Stimulated activated naive B cell treated with anti-CD40 and anti-IgM and Interleukin-4, amounts not matched to agents 10 μg/mL and 1 μg/mL and 100 μg/mL, for 72 hours (primary cell): ENCODE data around the gene TECR.
"Not testable (repeated sequence)": the region's sequence is repeated elsewhere in the genome, so short reads cannot be mapped to it uniquely, and the experiment has no call there.

Experiments used
- ATAC-seq, 2 donors: fragments of 150-1000 bp; cut with Tn5 transposase; replicated peaks; 2 replicates each; pipeline ENCODE4 v1.10.0; 2021; ENCODE audit warnings: moderate library complexity in 1 of 2
- DNase-seq: peaks from one replicate; pipeline ENCODE4 v3.0.0; 2021
- H3K27ac Mint-ChIP-seq: one replicate; pipeline ENCODE4 v1.8.0; 2022; ENCODE audit warnings: mild to moderate bottlenecking, mixed read lengths
- H3K27me3 Mint-ChIP-seq, 2 donors: one replicate each; pipeline ENCODE4 v1.8.0; 2022; ENCODE audit warnings: mixed read lengths in 2 of 2
- H3K36me3 Mint-ChIP-seq, 2 donors: one replicate each; pipeline ENCODE4 v1.8.0; 2022; ENCODE audit warnings: mixed read lengths in 2 of 2, mild to moderate bottlenecking in 1 of 2
- H3K4me1 Mint-ChIP-seq, 2 donors: one replicate each; pipeline ENCODE4 v1.8.0; 2022; ENCODE audit warnings: mixed read lengths in 2 of 2, mild to moderate bottlenecking in 1 of 2
- H3K4me3 Mint-ChIP-seq, 2 donors: one replicate each; pipeline ENCODE4 v1.8.0; 2022; ENCODE audit warnings: mild to moderate bottlenecking in 2 of 2, mixed read lengths in 2 of 2, moderate library complexity in 1 of 2
- H3K9me3 Mint-ChIP-seq, 2 donors: one replicate each; pipeline ENCODE4 v1.8.0; 2022; ENCODE audit warnings: mixed read lengths in 2 of 2, mild to moderate bottlenecking in 1 of 2

TECR gene

GRCh38 chr19:14555918-14556661, 26.7 kb downstream of the TECR start:
- Mint-ChIP-seq H3K27ac (no peak overlapping the region), H3K36me3 (peaks cover 5 to 16% of the 10 kb centered on the region in 2 donors), H3K9me3 (no peaks in the 10 kb centered on the region), H3K4me3 (peak overlapping the region in 1 of 2 donors; percentile 61), H3K27me3 (no peaks in the 10 kb centered on the region), H3K4me1 (peaks cover 30 to 62% of the 10 kb centered on the region in 2 donors)
- no peak for DNase-seq
- ATAC-seq, result peak; percentile 8 to 17

- Mint-ChIP-seq H3K4me3 (peak overlapping the region; percentile 61 to 67), H3K27ac (peak overlapping the region; percentile 14), H3K4me1 (peaks cover 32 to 60% of the 10 kb centered on the region in 2 donors), H3K9me3 (no peaks in the 10 kb centered on the region), H3K27me3 (no peaks in the 10 kb centered on the region), H3K36me3 (peaks cover 5 to 16% of the 10 kb centered on the region in 2 donors)
- ATAC-seq, result peak; percentile 94 to 96
- DNase-seq, result peak; percentile 65
These were observed 27.3 kb downstream of the TECR start for GRCh38 chr19:14556662-14557188.

- H3K27me3 Mint-ChIP-seq, result no peaks in the 10 kb centered on the region
- H3K4me1 Mint-ChIP-seq, result peaks cover 31 to 57% of the 10 kb centered on the region in 2 donors
- ATAC-seq (no peak), DNase-seq (no peak)
- no peak overlapping the region for H3K4me3 Mint-ChIP-seq
- H3K36me3 Mint-ChIP-seq, result peaks cover 2 to 20% of the 10 kb centered on the region in 2 donors
- no peaks in the 10 kb centered on the region for H3K9me3 Mint-ChIP-seq
- peak overlapping the region; percentile 59 for H3K27ac Mint-ChIP-seq
These were observed 29.1 kb downstream of the TECR start for GRCh38 chr19:14558370-14559066.

DNA sequence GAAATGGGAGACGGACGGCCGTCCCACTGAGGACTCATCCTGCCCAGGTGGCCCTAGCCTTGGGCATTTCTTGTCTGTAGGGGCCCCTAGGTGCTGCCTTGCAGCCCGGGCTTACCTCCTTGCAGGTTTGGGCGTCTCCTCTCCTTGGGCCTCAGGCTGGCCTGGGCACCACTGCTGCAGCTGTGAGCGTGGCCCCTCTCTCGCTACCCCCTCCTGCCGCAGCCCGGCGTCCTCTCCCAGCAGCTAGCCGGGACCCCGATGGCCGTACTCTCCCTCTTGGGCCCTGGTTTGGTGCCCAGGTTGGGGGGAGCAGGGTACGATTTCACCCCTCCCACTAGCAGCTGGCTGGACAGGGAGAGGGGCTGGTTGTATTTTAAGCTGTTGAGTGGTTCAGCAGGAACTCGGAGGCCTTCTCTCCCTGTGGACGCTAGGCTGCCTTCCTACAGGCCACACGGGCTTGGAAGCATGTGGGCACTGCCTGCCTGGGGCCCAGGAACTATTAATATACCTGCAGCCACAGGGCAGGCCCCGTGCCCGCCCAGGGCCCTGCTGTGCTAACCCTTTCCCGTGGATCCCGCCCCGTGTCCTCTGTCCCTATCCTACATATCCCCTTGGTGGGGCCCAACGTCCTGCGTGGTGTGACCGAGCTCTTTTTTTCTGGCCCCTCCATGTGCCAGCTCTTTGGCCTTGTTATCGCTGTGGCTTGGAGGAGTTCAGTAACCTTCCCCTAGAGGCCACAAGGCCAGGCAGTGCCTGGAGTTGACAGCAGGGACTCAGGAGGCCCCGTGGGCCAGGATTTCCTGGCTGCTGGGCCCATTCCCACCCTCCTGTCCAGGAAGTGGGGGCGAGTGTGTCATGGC, 30.8 kb downstream of the TECR start:
- DNase-seq (no peak), ATAC-seq (no peak)
- Mint-ChIP-seq H3K27ac (peak overlapping the region; percentile 74), H3K36me3 (peaks cover 12 to 27% of the 10 kb centered on the region in 2 donors), H3K4me3 (no peak overlapping the region), H3K9me3 (no peaks in the 10 kb centered on the region), H3K4me1 (peaks cover 30 to 52% of the 10 kb centered on the region in 2 donors), H3K27me3 (no peaks in the 10 kb centered on the region)

GRCh38 chr19:14560776-14561108, 31.3 kb downstream of the TECR start:
- ATAC-seq (no peak), DNase-seq (no peak)
- H3K27me3 Mint-ChIP-seq, result no peaks in the 10 kb centered on the region
- H3K4me1 Mint-ChIP-seq, result peaks cover 30 to 52% of the 10 kb centered on the region in 2 donors
- H3K4me3 Mint-ChIP-seq, result no peak overlapping the region
- H3K27ac Mint-ChIP-seq, result peak overlapping the region; percentile 74
- H3K9me3 Mint-ChIP-seq, result no peaks in the 10 kb centered on the region
- H3K36me3 Mint-ChIP-seq, result peaks cover 16 to 30% of the 10 kb centered on the region in 2 donors

DNA sequence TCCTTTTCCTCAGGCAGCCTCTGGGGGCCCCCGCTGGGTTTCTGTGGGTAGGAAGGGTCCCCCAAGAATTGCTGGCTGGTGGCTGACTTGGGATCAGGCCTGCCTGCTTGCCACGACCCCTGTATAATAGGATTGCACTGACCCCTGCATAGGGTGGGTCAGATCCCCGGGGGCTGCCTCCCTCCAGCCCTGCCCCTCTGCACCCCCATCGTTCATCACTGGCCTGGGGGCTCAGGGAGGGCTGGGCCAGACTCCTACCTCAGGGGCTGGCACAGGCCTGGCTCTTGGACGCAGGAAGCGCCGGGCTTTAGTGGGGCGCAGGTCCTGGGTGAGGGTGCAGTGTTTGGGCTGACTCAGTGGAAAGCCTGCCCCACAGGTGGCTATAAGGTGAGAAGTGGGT, 31.9 kb downstream of the TECR start:
- peaks cover 17 to 30% of the 10 kb centered on the region in 2 donors for H3K36me3 Mint-ChIP-seq
- H3K9me3 Mint-ChIP-seq, result no peaks in the 10 kb centered on the region
- ATAC-seq (no peak), DNase-seq (no peak)
- H3K27ac Mint-ChIP-seq, result no peak overlapping the region
- peaks cover 26 to 47% of the 10 kb centered on the region in 2 donors for H3K4me1 Mint-ChIP-seq
- no peak overlapping the region for H3K4me3 Mint-ChIP-seq
- no peaks in the 10 kb centered on the region for H3K27me3 Mint-ChIP-seq

DNA sequence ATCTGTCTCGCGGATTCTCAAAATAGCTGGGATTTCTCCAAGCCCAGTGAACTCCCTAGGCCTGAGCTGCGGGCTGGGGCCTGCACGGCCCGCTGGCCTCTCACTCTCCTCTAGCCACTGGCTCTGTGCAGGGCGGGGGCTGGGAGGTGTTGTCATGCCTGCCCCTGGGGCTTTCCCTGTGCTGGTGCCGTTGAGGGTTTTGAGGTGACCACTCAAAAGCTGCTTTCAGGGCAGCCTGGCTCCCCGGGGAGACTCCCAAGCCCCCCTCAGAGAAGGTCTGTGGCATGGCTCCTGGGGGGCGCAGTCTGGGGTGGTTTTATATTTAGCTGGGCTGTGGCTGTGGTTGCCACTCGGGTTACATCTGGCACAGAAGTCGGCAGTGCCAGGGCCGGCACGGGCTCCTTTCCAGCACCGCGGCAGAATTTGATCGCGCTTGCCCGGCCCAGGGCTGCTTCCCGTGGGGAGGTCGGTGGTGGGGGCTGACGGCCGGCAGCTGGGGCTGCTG, 32.5 kb downstream of the TECR start:
- peak overlapping the region; percentile 16 to 29 for H3K4me3 Mint-ChIP-seq
- peak; percentile 55 to 76 for ATAC-seq
- peaks cover 20 to 40% of the 10 kb centered on the region in 2 donors for H3K4me1 Mint-ChIP-seq
- H3K27ac Mint-ChIP-seq, result peak overlapping the region; percentile 83
- DNase-seq, result no peak
- no peaks in the 10 kb centered on the region for H3K9me3 Mint-ChIP-seq
- no peaks in the 10 kb centered on the region for H3K27me3 Mint-ChIP-seq
- H3K36me3 Mint-ChIP-seq, result peaks cover 17 to 26% of the 10 kb centered on the region in 2 donors

- Mint-ChIP-seq H3K4me3 (no peak overlapping the region), H3K36me3 (peaks cover 26 to 36% of the 10 kb centered on the region in 2 donors), H3K9me3 (no peaks in the 10 kb centered on the region), H3K27me3 (no peaks in the 10 kb centered on the region), H3K4me1 (peaks cover 27 to 50% of the 10 kb centered on the region in 2 donors), H3K27ac (peak overlapping the region; percentile 20)
- ATAC-seq (no peak), DNase-seq (no peak)
These were observed 33.5 kb downstream of the TECR start for GRCh38 chr19:14562660-14563589.

GRCh38 chr19:14563590-14563926, 34.2 kb downstream of the TECR start:
- ATAC-seq (no peak), DNase-seq (no peak)
- no peaks in the 10 kb centered on the region for H3K9me3 Mint-ChIP-seq
- no peaks in the 10 kb centered on the region for H3K27me3 Mint-ChIP-seq
- peaks cover 30 to 39% of the 10 kb centered on the region in 2 donors for H3K36me3 Mint-ChIP-seq
- no peak overlapping the region for H3K27ac Mint-ChIP-seq
- no peak overlapping the region for H3K4me3 Mint-ChIP-seq
- peaks cover 31 to 52% of the 10 kb centered on the region in 2 donors for H3K4me1 Mint-ChIP-seq

DNA sequence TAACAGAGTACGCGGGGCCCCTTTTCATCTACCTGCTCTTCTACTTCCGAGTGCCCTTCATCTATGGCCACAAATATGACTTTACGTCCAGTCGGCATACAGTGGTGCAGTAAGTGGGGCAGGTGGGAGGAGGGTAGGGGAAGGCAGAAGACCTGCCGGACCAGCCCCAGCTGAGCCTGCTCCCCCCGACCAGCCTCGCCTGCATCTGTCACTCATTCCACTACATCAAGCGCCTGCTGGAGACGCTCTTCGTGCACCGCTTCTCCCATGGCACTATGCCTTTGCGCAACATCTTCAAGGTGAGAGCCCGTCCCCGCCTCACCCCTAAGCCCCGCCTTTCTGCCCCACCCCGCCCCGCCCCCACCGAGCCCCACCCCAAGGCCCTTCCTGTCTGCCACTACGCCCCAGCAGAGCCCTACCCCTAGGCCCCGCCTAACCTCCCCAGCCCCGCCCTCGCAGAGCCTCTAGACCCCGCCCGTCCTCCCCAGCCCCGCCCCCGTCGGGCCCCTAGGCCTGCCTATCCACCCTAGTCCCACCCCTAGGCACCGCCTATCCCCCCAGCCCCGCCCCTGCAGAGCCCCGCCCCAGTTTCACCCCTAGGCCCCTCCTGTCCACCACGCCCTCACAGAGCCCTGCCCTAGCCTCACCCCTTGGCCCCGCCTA, 34.7 kb downstream of the TECR start:
- Mint-ChIP-seq H3K27me3 (no peaks in the 10 kb centered on the region), H3K9me3 (no peaks in the 10 kb centered on the region), H3K4me1 (peaks cover 33 to 55% of the 10 kb centered on the region in 2 donors), H3K27ac (no peak overlapping the region), H3K36me3 (peaks cover 32 to 43% of the 10 kb centered on the region in 2 donors), H3K4me3 (no peak overlapping the region)
- ATAC-seq (peak; percentile 38 to 48), DNase-seq (no peak)

- DNase-seq, H3K4me3 Mint-ChIP-seq, H3K9me3 Mint-ChIP-seq, ATAC-seq, H3K27me3 Mint-ChIP-seq: not testable (repeated sequence)
- Mint-ChIP-seq H3K4me1 (peaks cover 34 to 62% of the 10 kb centered on the region in 2 donors), H3K27ac (peak overlapping the region; percentile 85), H3K36me3 (peaks cover 32 to 43% of the 10 kb centered on the region in 2 donors)
These were observed 35.4 kb downstream of the TECR start for GRCh38 chr19:14564652-14565297.

- Mint-ChIP-seq H3K27me3 (no peaks in the 10 kb centered on the region), H3K27ac (peak overlapping the region; percentile 85), H3K4me1 (peaks cover 35 to 63% of the 10 kb centered on the region in 2 donors), H3K9me3 (no peaks in the 10 kb centered on the region), H3K36me3 (peaks cover 32 to 43% of the 10 kb centered on the region in 2 donors), H3K4me3 (no peak overlapping the region)
- no peak for DNase-seq
- no peak for ATAC-seq
These were observed 35.9 kb downstream of the TECR start for GRCh38 chr19:14565298-14565679.
